ENCODE measurements around the gene STK38L.
"Not testable (repeated sequence)": the region's sequence is repeated elsewhere in the genome, so short reads cannot be mapped to it uniquely, and the experiment has no call there.

The STK38L gene

GRCh38 chr12:27229367-27229766, 14.7 kb upstream of the STK38L start:
- DNase-seq = no peak

GRCh38 chr12:27231374-27231773, 12.7 kb upstream of the STK38L start:
- DNase-seq = not testable (repeated sequence)

GRCh38 chr12:27233814-27234213, 10.3 kb upstream of the STK38L start:
- no peak for DNase-seq

- DNase-seq = no peak
These were observed 7.6 kb upstream of the STK38L start for GRCh38 chr12:27236498-27236897.

- DNase-seq = no peak
These were observed 6.0 kb upstream of the STK38L start for GRCh38 chr12:27237790-27238771.

GRCh38 chr12:27243006-27243405, 1.1 kb upstream of the STK38L start:
- DNase-seq = no peak

- DNase-seq = no peak
These were observed 803 bp downstream of the STK38L start for GRCh38 chr12:27244689-27245488.

GRCh38 chr12:27246141-27246540, 2.1 kb downstream of the STK38L start:
- no peak for DNase-seq

GRCh38 chr12:27246774-27247173, 2.7 kb downstream of the STK38L start:
- DNase-seq = no peak

- DNase-seq = no peak
These were observed 8.8 kb downstream of the STK38L start for GRCh38 chr12:27252934-27253333.

GRCh38 chr12:27253347-27253746, 9.3 kb downstream of the STK38L start:
- no peak for DNase-seq

- DNase-seq = no peak
These were observed 11.7 kb downstream of the STK38L start for GRCh38 chr12:27255806-27256205.

GRCh38 chr12:27257104-27257843, 13.2 kb downstream of the STK38L start:
- DNase-seq = no peak

GRCh38 chr12:27260746-27261145, 16.7 kb downstream of the STK38L start:
- DNase-seq = no peak

GRCh38 chr12:27261866-27262265, 17.8 kb downstream of the STK38L start:
- no peak for DNase-seq

- DNase-seq = no peak
These were observed 26.1 kb downstream of the STK38L start for GRCh38 chr12:27270148-27270547.

GRCh38 chr12:27271206-27271605, 27.1 kb downstream of the STK38L start:
- no peak for DNase-seq

GRCh38 chr12:27272373-27273028, 28.4 kb downstream of the STK38L start:
- no peak for DNase-seq

- DNase-seq = no peak
These were observed 29.0 kb downstream of the STK38L start for GRCh38 chr12:27273114-27273513.

- DNase-seq = no peak
These were observed 30.6 kb downstream of the STK38L start for GRCh38 chr12:27274706-27275105.

GRCh38 chr12:27276275-27276674, 32.2 kb downstream of the STK38L start:
- no peak for DNase-seq

- DNase-seq = no peak
These were observed 33.8 kb downstream of the STK38L start for GRCh38 chr12:27277846-27278260.

All from cortex of kidney (tissue), 1 donor.